Measurements from ENCODE around the gene AIP. TPM values are rescaled to one million over a fixed set of nuclear protein-coding genes. Genes with fewer than 3 reads are reported as not detected.

The AIP gene
- total RNA-seq, 6 experiments from 2014 or later = 53.0 to 59.4 (median 55.1) TPM

DNA sequence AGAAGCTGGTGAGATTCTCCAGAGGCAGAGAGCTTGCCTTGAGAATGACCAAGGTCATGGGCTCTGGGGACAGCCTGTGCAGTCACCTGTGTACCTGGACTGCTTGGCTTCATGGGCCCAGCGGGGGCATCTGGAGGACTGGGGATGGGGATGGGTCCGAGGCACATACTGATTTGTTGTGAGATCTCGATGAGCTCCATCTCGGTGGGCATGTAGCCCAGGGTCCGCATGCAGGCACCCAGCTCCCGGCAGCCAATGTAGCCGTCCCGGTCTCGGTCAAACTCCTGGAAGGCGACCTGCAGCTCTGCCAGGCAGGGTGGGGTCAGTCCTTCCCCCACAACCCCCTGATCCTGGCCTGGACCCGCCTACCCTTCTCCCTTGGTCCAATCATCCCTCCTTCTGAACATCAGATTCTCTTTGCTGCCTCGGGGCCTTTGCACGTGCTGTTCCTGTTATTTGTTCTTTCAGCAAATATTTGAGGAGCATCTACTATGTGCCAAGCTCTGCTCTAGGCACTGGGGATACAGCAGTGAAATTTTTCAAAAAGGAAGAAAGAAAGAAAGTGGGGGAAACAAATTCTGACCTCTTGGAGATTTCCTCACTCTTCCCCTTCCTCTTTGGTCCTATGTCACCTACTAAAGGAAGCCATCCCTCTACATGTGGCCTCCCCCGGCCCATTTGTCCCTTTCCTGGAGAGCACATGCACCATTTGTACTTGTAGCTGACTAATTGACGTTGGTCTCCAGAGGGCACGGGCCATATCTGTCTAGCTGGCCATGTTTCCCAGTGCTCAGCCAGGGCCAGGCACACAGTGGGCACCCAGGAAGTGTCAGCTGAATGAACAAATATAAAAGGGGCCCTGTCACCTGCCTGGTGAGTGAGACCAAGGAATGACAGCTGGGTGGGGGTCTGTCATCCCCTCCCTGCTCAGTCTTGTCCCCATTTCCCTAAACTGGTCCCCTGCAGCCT lies 38.3 kb downstream of the AIP start:
- Mint-ChIP-seq H3K27me3 (ENCODE audit: insufficient read depth) (peaks cover 15% of the 10 kb centered on the region), H3K4me3 (no peak overlapping the region), H3K27ac (no peak overlapping the region), H3K9me3 (no peaks in the 10 kb centered on the region), H3K36me3 (ENCODE audit: low read depth) (no peaks in the 10 kb centered on the region), H3K4me1 (ENCODE audit: low read depth) (no peaks in the 10 kb centered on the region)
- DNase-seq = no peak
- TF ChIP-seq, protein P1, sequence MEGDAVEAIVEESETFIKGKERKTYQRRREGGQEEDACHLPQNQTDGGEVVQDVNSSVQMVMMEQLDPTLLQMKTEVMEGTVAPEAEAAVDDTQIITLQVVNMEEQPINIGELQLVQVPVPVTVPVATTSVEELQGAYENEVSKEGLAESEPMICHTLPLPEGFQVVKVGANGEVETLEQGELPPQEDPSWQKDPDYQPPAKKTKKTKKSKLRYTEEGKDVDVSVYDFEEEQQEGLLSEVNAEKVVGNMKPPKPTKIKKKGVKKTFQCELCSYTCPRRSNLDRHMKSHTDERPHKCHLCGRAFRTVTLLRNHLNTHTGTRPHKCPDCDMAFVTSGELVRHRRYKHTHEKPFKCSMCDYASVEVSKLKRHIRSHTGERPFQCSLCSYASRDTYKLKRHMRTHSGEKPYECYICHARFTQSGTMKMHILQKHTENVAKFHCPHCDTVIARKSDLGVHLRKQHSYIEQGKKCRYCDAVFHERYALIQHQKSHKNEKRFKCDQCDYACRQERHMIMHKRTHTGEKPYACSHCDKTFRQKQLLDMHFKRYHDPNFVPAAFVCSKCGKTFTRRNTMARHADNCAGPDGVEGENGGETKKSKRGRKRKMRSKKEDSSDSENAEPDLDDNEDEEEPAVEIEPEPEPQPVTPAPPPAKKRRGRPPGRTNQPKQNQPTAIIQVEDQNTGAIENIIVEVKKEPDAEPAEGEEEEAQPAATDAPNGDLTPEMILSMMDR (IDR thresholded peaks at IDR 0.05) = no peak

DNA sequence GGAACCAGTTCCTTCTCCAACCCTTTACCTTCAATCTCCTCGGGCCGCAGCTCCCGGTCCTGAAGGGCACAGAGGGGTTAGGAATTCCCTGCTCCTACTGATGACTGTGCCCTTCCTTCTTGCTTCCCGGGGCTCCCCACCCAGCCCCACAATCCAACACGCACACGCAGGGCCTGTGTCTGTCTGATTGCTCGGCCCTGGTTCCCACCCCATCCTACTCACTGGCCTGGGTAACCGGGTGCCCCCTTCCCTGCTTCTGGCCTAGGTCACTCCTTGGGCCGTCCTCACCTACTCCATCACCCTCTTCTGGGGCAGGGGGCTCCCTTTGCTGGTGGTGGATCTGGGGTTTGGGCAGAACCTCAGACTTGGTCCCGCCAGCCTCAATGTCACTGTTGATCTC lies 39.1 kb downstream of the AIP start:
- H3K4me1 Mint-ChIP-seq (ENCODE audit: low read depth) = no peaks in the 10 kb centered on the region
- no peaks in the 10 kb centered on the region for H3K9me3 Mint-ChIP-seq
- H3K4me3 Mint-ChIP-seq = no peak overlapping the region
- H3K36me3 Mint-ChIP-seq (ENCODE audit: low read depth) = no peaks in the 10 kb centered on the region
- DNase-seq = no peak
- peaks cover 12% of the 10 kb centered on the region for H3K27me3 Mint-ChIP-seq (ENCODE audit: insufficient read depth)
- H3K27ac Mint-ChIP-seq = no peak overlapping the region
- TF ChIP-seq, protein P1 (IDR thresholded peaks at IDR 0.05) = no peak

DNA sequence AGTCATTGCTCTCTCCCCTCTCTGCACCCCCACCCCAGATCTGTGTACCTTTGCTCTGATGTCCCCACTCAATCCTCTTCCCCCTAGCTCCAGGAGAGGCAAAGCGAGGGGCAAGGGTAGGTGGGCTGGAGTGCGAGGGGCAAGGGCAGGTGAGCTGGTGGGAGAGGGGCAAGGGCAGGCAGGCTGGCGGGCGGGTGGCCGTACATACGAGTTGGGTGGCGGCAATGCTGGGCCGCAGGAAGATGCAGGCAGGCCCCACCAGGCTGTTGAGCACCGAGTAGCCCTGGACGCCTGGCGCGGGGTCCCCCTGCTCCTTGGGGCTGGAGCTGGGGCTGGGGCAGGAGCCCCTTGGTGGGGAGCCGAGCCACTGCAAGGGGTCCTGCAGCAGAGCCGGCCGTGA lies 39.5 kb downstream of the AIP start:
- no peaks in the 10 kb centered on the region for H3K36me3 Mint-ChIP-seq (ENCODE audit: low read depth)
- no peak overlapping the region for H3K4me3 Mint-ChIP-seq
- DNase-seq = no peak
- no peaks in the 10 kb centered on the region for H3K4me1 Mint-ChIP-seq (ENCODE audit: low read depth)
- H3K27me3 Mint-ChIP-seq (ENCODE audit: insufficient read depth) = peaks cover 12% of the 10 kb centered on the region
- no peak overlapping the region for H3K27ac Mint-ChIP-seq
- TF ChIP-seq, protein P1 (IDR thresholded peaks at IDR 0.05) = no peak
- no peaks in the 10 kb centered on the region for H3K9me3 Mint-ChIP-seq

DNA sequence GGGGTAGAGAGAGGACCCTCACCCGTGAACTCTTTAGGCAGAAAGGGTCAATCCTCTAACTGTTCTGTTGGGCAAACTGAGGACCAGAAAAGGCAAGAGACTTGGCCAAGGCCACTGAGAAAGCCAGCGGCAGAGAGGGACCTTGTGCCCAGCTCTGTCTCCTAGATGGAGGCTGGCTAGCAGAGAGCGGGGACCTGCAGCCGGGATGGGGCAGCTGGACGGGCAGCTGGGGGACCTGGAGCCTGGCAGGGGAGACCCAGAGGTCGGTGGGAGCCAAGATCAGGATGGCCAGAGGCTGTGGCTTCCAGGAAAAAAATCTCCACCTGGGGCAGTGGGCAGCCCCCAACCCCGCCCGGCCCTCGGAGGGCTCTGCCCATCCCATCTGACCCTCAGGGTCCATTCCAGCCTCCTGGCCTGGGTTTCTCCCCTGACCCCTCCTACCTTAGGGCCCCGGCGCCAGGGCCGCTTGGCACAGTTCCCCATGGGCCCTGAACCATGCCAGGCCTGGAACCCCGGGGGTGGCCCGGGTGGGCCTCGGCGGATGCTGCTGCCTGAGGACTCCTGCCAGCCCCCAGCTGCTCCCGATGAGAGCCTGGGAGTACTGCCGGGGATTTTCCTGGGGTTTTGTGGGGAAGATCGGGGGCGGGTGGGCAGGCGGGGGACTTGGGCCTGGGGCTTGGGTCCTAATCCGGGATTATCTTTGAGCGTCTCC lies 40.2 kb downstream of the AIP start, which contains the start of gene CABP2:
Gene CABP2 (minus strand): TSS at position 603 of the 712 bp plus-strand sequence. CDS start 120 bp downstream, at position 483.
- H3K36me3 Mint-ChIP-seq (ENCODE audit: low read depth) = no peaks in the 10 kb centered on the region
- H3K27ac Mint-ChIP-seq = no peak within 1 kb of the TSS
- TF ChIP-seq, protein P1 (IDR thresholded peaks at IDR 0.05) = no peak
- H3K27me3 Mint-ChIP-seq (ENCODE audit: insufficient read depth) = peaks cover 10% of the 10 kb centered on the region
- no peak for DNase-seq
- no peaks in the 10 kb centered on the region for H3K4me1 Mint-ChIP-seq (ENCODE audit: low read depth)
- H3K4me3 Mint-ChIP-seq = no peak within 1 kb of the TSS
- H3K9me3 Mint-ChIP-seq = no peaks in the 10 kb centered on the region

DNA sequence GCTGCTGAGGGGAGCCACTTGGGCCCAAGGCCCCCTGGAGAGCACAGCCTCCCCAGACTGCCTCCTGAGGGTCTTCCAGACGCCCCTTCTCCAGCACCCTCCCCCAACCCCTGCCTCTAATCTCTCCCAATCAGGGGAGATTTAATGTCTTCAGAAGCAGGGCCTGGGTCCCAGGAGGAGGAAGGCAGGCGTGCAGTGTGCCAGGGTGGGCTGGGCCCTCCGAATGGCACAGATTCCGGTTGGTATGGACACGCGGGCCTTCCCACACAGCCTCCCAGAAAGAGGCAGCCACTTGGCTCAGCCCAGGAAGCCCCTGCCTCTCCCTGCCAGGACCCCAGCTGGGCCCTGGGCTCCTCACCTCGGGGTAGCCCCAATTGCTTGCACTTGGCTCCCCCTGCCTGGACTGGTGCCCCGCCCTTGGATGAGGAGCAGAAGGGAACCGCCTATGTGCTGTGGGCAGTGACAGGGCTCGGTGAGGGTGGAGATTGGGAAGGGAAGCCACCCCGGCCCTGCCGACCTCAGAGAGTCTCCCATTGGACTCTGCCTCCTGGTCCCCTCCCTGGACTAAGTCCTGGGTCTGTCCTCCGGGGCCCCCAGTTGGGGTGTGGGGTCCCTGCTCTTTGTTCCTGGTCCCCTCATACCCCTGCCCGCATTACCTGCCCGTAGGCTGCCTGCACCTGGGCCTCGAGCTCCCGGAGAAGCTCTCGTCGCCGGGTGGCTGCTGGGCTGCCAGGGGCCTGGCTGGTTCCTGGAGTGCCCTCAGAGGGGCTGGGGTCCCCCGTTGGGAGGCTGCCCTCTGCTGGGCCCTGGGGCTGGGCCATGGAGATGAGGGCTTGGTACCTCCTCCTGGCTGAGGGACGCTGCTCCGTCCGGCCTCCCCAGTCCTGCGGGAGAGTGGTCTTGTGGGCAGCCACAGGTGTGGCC lies 41.0 kb downstream of the AIP start:
- no peak overlapping the region for H3K27ac Mint-ChIP-seq
- DNase-seq = no peak
- no peaks in the 10 kb centered on the region for H3K9me3 Mint-ChIP-seq
- TF ChIP-seq, protein P1 (IDR thresholded peaks at IDR 0.05) = no peak
- no peaks in the 10 kb centered on the region for H3K4me1 Mint-ChIP-seq (ENCODE audit: low read depth)
- no peaks in the 10 kb centered on the region for H3K36me3 Mint-ChIP-seq (ENCODE audit: low read depth)
- H3K27me3 Mint-ChIP-seq (ENCODE audit: insufficient read depth) = peaks cover 10% of the 10 kb centered on the region
- no peak overlapping the region for H3K4me3 Mint-ChIP-seq
